PC-9 (cell line): ENCODE results near the gene ARGFX.

ENCODE experiments used
- EZH2 ChIP-seq: fragments of 200-600 bp; sonication (generic); IDR thresholded peaks from 2 replicates; pipeline ENCODE4 v1.8.0; 2017; ENCODE audit warnings: antibody characterized with exemption, low read depth
- TF ChIP-seq, protein P1 (sequence below): fragments of 200-600 bp; sonication (generic); conservative IDR thresholded peaks from 2 replicates; pipeline ENCODE4 v1.6.1; 2017; ENCODE audit warnings: mixed run types, antibody characterized with exemption, mild to moderate bottlenecking, moderate library complexity

DNA sequence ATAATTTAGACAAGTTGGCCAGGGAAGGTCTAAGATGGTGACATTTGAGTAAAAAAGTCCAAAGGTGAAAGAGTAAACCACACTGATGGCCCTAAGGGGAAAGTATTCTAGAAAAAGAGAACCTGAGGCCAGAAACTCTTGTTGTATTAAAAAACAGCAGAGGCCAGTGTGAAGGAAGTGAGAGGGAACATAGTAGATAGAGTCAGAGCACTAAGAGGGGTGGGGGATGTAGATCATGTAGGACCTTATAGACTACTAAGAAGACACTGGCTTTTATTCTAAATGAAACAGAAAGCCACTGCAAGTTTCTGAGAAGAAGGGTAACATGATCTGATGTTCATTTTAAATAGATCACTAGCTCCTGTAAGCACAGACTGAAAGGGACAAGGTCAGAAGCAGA lies 36.5 kb upstream of the ARGFX start:
- TF ChIP-seq, protein P1, sequence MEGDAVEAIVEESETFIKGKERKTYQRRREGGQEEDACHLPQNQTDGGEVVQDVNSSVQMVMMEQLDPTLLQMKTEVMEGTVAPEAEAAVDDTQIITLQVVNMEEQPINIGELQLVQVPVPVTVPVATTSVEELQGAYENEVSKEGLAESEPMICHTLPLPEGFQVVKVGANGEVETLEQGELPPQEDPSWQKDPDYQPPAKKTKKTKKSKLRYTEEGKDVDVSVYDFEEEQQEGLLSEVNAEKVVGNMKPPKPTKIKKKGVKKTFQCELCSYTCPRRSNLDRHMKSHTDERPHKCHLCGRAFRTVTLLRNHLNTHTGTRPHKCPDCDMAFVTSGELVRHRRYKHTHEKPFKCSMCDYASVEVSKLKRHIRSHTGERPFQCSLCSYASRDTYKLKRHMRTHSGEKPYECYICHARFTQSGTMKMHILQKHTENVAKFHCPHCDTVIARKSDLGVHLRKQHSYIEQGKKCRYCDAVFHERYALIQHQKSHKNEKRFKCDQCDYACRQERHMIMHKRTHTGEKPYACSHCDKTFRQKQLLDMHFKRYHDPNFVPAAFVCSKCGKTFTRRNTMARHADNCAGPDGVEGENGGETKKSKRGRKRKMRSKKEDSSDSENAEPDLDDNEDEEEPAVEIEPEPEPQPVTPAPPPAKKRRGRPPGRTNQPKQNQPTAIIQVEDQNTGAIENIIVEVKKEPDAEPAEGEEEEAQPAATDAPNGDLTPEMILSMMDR: no peak
- no peak for TF ChIP-seq EZH2
